Mucosa of stomach (tissue), 1 donor: ENCODE measurements around the gene LRRC45.

Experiments used
- H3K27me3 ChIP-seq: one replicate; pipeline ENCODE4 v1.7.0; 2013; ENCODE audit warnings: mild to moderate bottlenecking, low read length; ENCODE audit not compliant: control insufficient read depth, insufficient read depth
- H3K36me3 ChIP-seq: one replicate; pipeline ENCODE4 v1.7.0; 2013; ENCODE audit warnings: low read length; ENCODE audit not compliant: control insufficient read depth, insufficient read depth
- H3K4me1 ChIP-seq: one replicate; pipeline ENCODE4 v1.7.0; 2013; ENCODE audit warnings: mild to moderate bottlenecking, low read length; ENCODE audit not compliant: control insufficient read depth, insufficient read depth
- H3K4me3 ChIP-seq: one replicate; pipeline ENCODE4 v1.7.0; 2013; ENCODE audit warnings: low read length
- H3K9ac ChIP-seq: one replicate; pipeline ENCODE4 v1.7.0; 2013; ENCODE audit warnings: mild to moderate bottlenecking, low read length, moderate library complexity
- H3K9me3 ChIP-seq: one replicate; pipeline ENCODE4 v1.7.0; 2013; ENCODE audit warnings: mild to moderate bottlenecking, low read length, moderate library complexity; ENCODE audit not compliant: control insufficient read depth
- donor health status: Pancreatic carcinoma.

Gene LRRC45

GRCh38 chr17:81984773-81985410 lies 38.2 kb upstream of the LRRC45 start:
- H3K4me3 ChIP-seq: no peak overlapping the region
- no peaks in the 10 kb centered on the region for H3K9me3 ChIP-seq
- H3K27me3 ChIP-seq: no peaks in the 10 kb centered on the region
- H3K9ac ChIP-seq: no peak overlapping the region
- H3K4me1 ChIP-seq: no peaks in the 10 kb centered on the region
- no peaks in the 10 kb centered on the region for H3K36me3 ChIP-seq

GRCh38 chr17:81986606-81987005 lies 36.5 kb upstream of the LRRC45 start:
- Histone ChIP-seq H3K4me1 (peaks cover 10% of the 10 kb centered on the region), H3K4me3 (no peak overlapping the region), H3K27me3 (no peaks in the 10 kb centered on the region), H3K9ac (no peak overlapping the region), H3K36me3 (no peaks in the 10 kb centered on the region), H3K9me3 (no peaks in the 10 kb centered on the region)

GRCh38 chr17:81987161-81987770 lies 35.8 kb upstream of the LRRC45 start:
- Histone ChIP-seq H3K4me3 (no peak overlapping the region), H3K27me3 (no peaks in the 10 kb centered on the region), H3K36me3 (no peaks in the 10 kb centered on the region), H3K9me3 (no peaks in the 10 kb centered on the region), H3K9ac (no peak overlapping the region), H3K4me1 (peaks cover 17% of the 10 kb centered on the region)

GRCh38 chr17:81990836-81991683 lies 32.0 kb upstream of the LRRC45 start:
- Histone ChIP-seq H3K9ac (peak overlapping the region; percentile 25), H3K4me3 (no peak overlapping the region), H3K36me3 (no peaks in the 10 kb centered on the region), H3K4me1 (peaks cover 40% of the 10 kb centered on the region), H3K27me3 (no peaks in the 10 kb centered on the region), H3K9me3 (no peaks in the 10 kb centered on the region)

GRCh38 chr17:81991684-81992305 lies 31.3 kb upstream of the LRRC45 start:
- Histone ChIP-seq H3K36me3 (no peaks in the 10 kb centered on the region), H3K4me1 (peaks cover 40% of the 10 kb centered on the region), H3K4me3 (no peak overlapping the region), H3K9me3 (no peaks in the 10 kb centered on the region), H3K27me3 (no peaks in the 10 kb centered on the region), H3K9ac (peak overlapping the region; percentile 55)

- Histone ChIP-seq H3K9ac (peak overlapping the region; percentile 55), H3K36me3 (no peaks in the 10 kb centered on the region), H3K9me3 (no peaks in the 10 kb centered on the region), H3K4me3 (no peak overlapping the region), H3K27me3 (no peaks in the 10 kb centered on the region), H3K4me1 (peaks cover 40% of the 10 kb centered on the region)
Observed at GRCh38 chr17:81992306-81993102, 30.6 kb upstream of the LRRC45 start.

GRCh38 chr17:81993729-81994592 lies 29.1 kb upstream of the LRRC45 start:
- H3K4me3 ChIP-seq: no peak overlapping the region
- peaks cover 40% of the 10 kb centered on the region for H3K4me1 ChIP-seq
- no peaks in the 10 kb centered on the region for H3K9me3 ChIP-seq
- no peak overlapping the region for H3K9ac ChIP-seq
- H3K27me3 ChIP-seq: no peaks in the 10 kb centered on the region
- no peaks in the 10 kb centered on the region for H3K36me3 ChIP-seq

- Histone ChIP-seq H3K27me3 (no peaks in the 10 kb centered on the region), H3K9me3 (no peaks in the 10 kb centered on the region), H3K36me3 (no peaks in the 10 kb centered on the region), H3K4me1 (peaks cover 41% of the 10 kb centered on the region), H3K4me3 (no peak overlapping the region), H3K9ac (no peak overlapping the region)
Observed at GRCh38 chr17:81994593-81995462, 28.3 kb upstream of the LRRC45 start.

GRCh38 chr17:81995463-81996231 lies 27.5 kb upstream of the LRRC45 start:
- H3K36me3 ChIP-seq: no peaks in the 10 kb centered on the region
- no peak overlapping the region for H3K4me3 ChIP-seq
- no peak overlapping the region for H3K9ac ChIP-seq
- no peaks in the 10 kb centered on the region for H3K9me3 ChIP-seq
- H3K4me1 ChIP-seq: peaks cover 46% of the 10 kb centered on the region
- H3K27me3 ChIP-seq: no peaks in the 10 kb centered on the region
